Liver (tissue), 3 donors: ENCODE measurements around the gene GART.

ENCODE experiments used
- ATF3 ChIP-seq: IDR thresholded peaks from 2 replicates; pipeline ENCODE4 v1.6.1; 2016; ENCODE audit warnings: antibody characterized with exemption
- CTCF ChIP-seq: fragments of 150-350 bp; IDR thresholded peaks from 2 replicates; pipeline ENCODE4 v1.5.1; 2017; ENCODE audit warnings: improper control_type of control experiment, low read depth, low read length; ENCODE audit not compliant: missing input control
- EGR1 ChIP-seq, 2 donors: IDR thresholded peaks; 2 replicates each; pipeline ENCODE4 v1.6.1; 2016 to 2018; ENCODE audit warnings: antibody characterized with exemption in 2 of 2, low read depth in 2 of 2
- FOXA1 ChIP-seq: IDR thresholded peaks from 2 replicates; pipeline ENCODE4 v1.6.1; 2016; ENCODE audit warnings: antibody characterized with exemption
- GABPA ChIP-seq, 2 donors: IDR thresholded peaks in 1 of 2; conservative IDR thresholded peaks in 1 of 2; 2 replicates each; pipeline ENCODE4 v1.6.1; 2016; ENCODE audit warnings: antibody characterized with exemption in 2 of 2, mild to moderate bottlenecking in 1 of 2, moderate library complexity in 1 of 2
- JUND ChIP-seq, 2 donors: IDR thresholded peaks; 2 replicates each; pipeline ENCODE4 v1.6.1; 2016; ENCODE audit warnings: antibody characterized with exemption in 2 of 2
- MAX ChIP-seq: IDR thresholded peaks from 2 replicates; pipeline ENCODE4 v1.6.1; 2016; ENCODE audit warnings: antibody characterized with exemption
- RAD21 ChIP-seq, 2 donors: IDR thresholded peaks; 2 replicates each; pipeline ENCODE4 v1.6.1; 2016; ENCODE audit warnings: antibody characterized with exemption in 2 of 2, mild to moderate bottlenecking in 2 of 2
- REST ChIP-seq: IDR thresholded peaks from 2 replicates; pipeline ENCODE4 v1.6.1; 2016; ENCODE audit warnings: antibody characterized with exemption, mild to moderate bottlenecking
- SP1 ChIP-seq: IDR thresholded peaks from 2 replicates; pipeline ENCODE4 v1.6.1; 2018; ENCODE audit warnings: antibody characterized with exemption, mild to moderate bottlenecking
- TAF1 ChIP-seq: conservative IDR thresholded peaks from 2 replicates; pipeline ENCODE4 v1.6.1; 2016; ENCODE audit warnings: antibody characterized with exemption, mild to moderate bottlenecking
- YY1 ChIP-seq: IDR thresholded peaks from 2 replicates; pipeline ENCODE4 v1.6.1; 2016; ENCODE audit warnings: antibody characterized with exemption, mild to moderate bottlenecking
- ZBTB33 ChIP-seq: IDR thresholded peaks from 2 replicates; pipeline ENCODE4 v1.6.1; 2016; ENCODE audit warnings: antibody characterized with exemption
- donor health status: healthy.
- donor health status: healthy.

GRCh38 chr21:33544451-33545195 is 2.7 kb upstream of the GART start:
- TF ChIP-seq CTCF, result no peak
- TF ChIP-seq ZBTB33, result no peak
- no peak for TF ChIP-seq REST
- no peak for TF ChIP-seq YY1
- no peak for TF ChIP-seq RAD21 (IDR thresholded peaks at IDR 0.05)
- no peak for TF ChIP-seq TAF1
- TF ChIP-seq ATF3, result no peak
- no peak for TF ChIP-seq MAX
- no peak for TF ChIP-seq JUND (IDR thresholded peaks at IDR 0.05)
- TF ChIP-seq SP1, result no peak
- TF ChIP-seq GABPA (IDR thresholded peaks at IDR 0.05 in 1 of 2, conservative IDR thresholded peaks at IDR 0.05 in 1 of 2), result no peak
- TF ChIP-seq FOXA1, result no peak
- TF ChIP-seq EGR1 (IDR thresholded peaks at IDR 0.05; ENCODE audit: low read depth in 2 of 2), result no peak
